Fibroblast of the aortic adventitia (primary cell): Measurements from ENCODE around the gene P2RX1. TPM values are rescaled to one million over a fixed set of nuclear protein-coding genes. Genes with fewer than 3 reads are reported as not detected.
A peak's percentile ranks its signal among the peaks of the same experiment; 100 is the strongest.

Experiments
- DNase-seq: peaks from one replicate; pipeline ENCODE4 v3.0.0-alpha.2; 2010; ENCODE audit warnings: low read depth
- H3K4me3 ChIP-seq: 2 replicates; pipeline ENCODE4 v1.5.1; 2011; ENCODE audit warnings: low read depth, mild to moderate bottlenecking, control low read depth, low read length, moderate library complexity
- CTCF ChIP-seq: IDR thresholded peaks from 2 replicates; pipeline ENCODE4 v1.5.1; 2011; ENCODE audit warnings: mild to moderate bottlenecking, low read length, control low read depth, inconsistent platforms; ENCODE audit not compliant: insufficient read depth
- total RNA-seq: library from RNA; depleted of rRNA; stranded (reverse); fragments of >200 nt; gene quantifications from 2 replicates; pipeline ENCODE4 v1.2.3, GENCODE V29; 2012; ENCODE audit warnings: low replicate concordance

Gene P2RX1
- total RNA-seq = not detected in 2 replicates

- no peak within 1 kb of the TSS for H3K4me3 ChIP-seq
- DNase-seq = peak; percentile 55
- no peak for TF ChIP-seq CTCF
These were observed at the start of gene P2RX1 for GRCh38 chr17:3915995-3916696. Gene P2RX1 (minus strand): TSS chr17:3916465. CDS start chr17:3916225, 240 bp downstream.

GRCh38 chr17:3965118-3965800 is 49.0 kb upstream of the P2RX1 start:
- H3K4me3 ChIP-seq = no peak overlapping the region
- peak; percentile 15 for DNase-seq
- TF ChIP-seq CTCF = no peak

GRCh38 chr17:3964203-3965117 is 48.2 kb upstream of the P2RX1 start, which contains the start of gene ATP2A3:
Gene ATP2A3 (minus strand): TSS chr17:3964437. CDS start chr17:3964291, 146 bp downstream.
- peak within 1 kb of the TSS; percentile 22 for H3K4me3 ChIP-seq
- no peak for DNase-seq
- TF ChIP-seq CTCF = no peak

- H3K4me3 ChIP-seq = no peak overlapping the region
These were observed 47.3 kb upstream of the P2RX1 start for GRCh38 chr17:3963237-3964201.

GRCh38 chr17:3962965-3963236 is 46.6 kb upstream of the P2RX1 start:
- H3K4me3 ChIP-seq = no peak overlapping the region
- no peak for DNase-seq
- no peak for TF ChIP-seq CTCF

More at GRCh38 chr17:3963237-3964201, 47.3 kb upstream of the P2RX1 start:
- no peak for DNase-seq
- TF ChIP-seq CTCF = no peak
